CD4-positive, alpha-beta T cell (primary cell): ENCODE data around the gene PCDHA5. TPM values are rescaled to one million over a fixed set of nuclear protein-coding genes. Genes with fewer than 3 reads are reported as not detected.
"Not testable (repeated sequence)": the region's sequence is repeated elsewhere in the genome, so short reads cannot be mapped to it uniquely, and the experiment has no call there.

Experiments used
- ATAC-seq: fragments of 200-7000 bp; cut with Tn5 transposase; one replicate; pipeline ENCODE4 v1.10.0; 2022; ENCODE audit warnings: mild to moderate bottlenecking; ENCODE audit not compliant: poor library complexity
- CTCF ChIA-PET: fragments of 350-600 bp; sonication (Branson Sonifier 250); formaldehyde crosslinking; loops from one replicate; lab custom pipeline; 2021; ENCODE audit warnings: antibody characterized with exemption, inconsistent platforms; lab: Charles Lee
- POLR2A ChIA-PET: fragments of 350-600 bp; sonication (Branson Sonifier 250); formaldehyde crosslinking; loops from one replicate; lab custom pipeline; 2021; ENCODE audit warnings: antibody characterized with exemption, inconsistent platforms; lab: Charles Lee
- DNase-seq, 14 experiments: peaks; one replicate each; pipeline ENCODE4 v3.0.0-alpha.2; 2013 to 2020; ENCODE audit warnings: mixed read lengths in 2 of 14
- H3K27ac ChIP-seq, 2 donors: one replicate each; pipeline versions ENCODE4 v1.5.1 to v1.7.0; 2013; ENCODE audit warnings: low read length in 2 of 2, low read depth in 1 of 2, mild to moderate bottlenecking in 1 of 2
- H3K27me3 ChIP-seq, 2 experiments: 1 replicate in 1 of 2; 2 replicates in 1 of 2; pipeline versions ENCODE4 v1.6.1 to v1.7.0; 2013; ENCODE audit warnings: low read length in 2 of 2, control low read depth in 1 of 2, mild to moderate bottlenecking in 1 of 2, moderate library complexity in 1 of 2; ENCODE audit not compliant: insufficient read depth in 2 of 2, control insufficient read depth in 1 of 2
- H3K36me3 ChIP-seq: one replicate; pipeline ENCODE4 v1.6.1; 2013; ENCODE audit warnings: low read length, control low read depth; ENCODE audit not compliant: insufficient read depth
- H3K4me1 ChIP-seq: one replicate; pipeline ENCODE4 v1.6.1; 2013; ENCODE audit warnings: low read length, control low read depth; ENCODE audit not compliant: insufficient read depth
- H3K4me3 ChIP-seq: one replicate; pipeline ENCODE4 v1.5.1; 2013; ENCODE audit warnings: mild to moderate bottlenecking, low read length, moderate library complexity
- H3K9me3 ChIP-seq, 2 experiments: 1 replicate in 1 of 2; 2 replicates in 1 of 2; pipeline versions ENCODE4 v1.6.1 to v1.7.0; 2013; ENCODE audit warnings: low read length in 2 of 2, mild to moderate bottlenecking in 2 of 2, control low read depth in 1 of 2, moderate library complexity in 1 of 2; ENCODE audit not compliant: control insufficient read depth in 1 of 2, insufficient read depth in 1 of 2
- H3K27ac Mint-ChIP-seq: one replicate; pipeline ENCODE4 v1.8.0; 2020; ENCODE audit warnings: mixed read lengths
- H3K27me3 Mint-ChIP-seq: one replicate; pipeline ENCODE4 v1.8.0; 2021; ENCODE audit warnings: mixed read lengths
- H3K36me3 Mint-ChIP-seq: one replicate; pipeline ENCODE4 v1.8.0; 2021; ENCODE audit warnings: low read depth, mixed read lengths
- H3K4me1 Mint-ChIP-seq: one replicate; pipeline ENCODE4 v1.8.0; 2021; ENCODE audit warnings: low read depth, mixed read lengths
- H3K4me3 Mint-ChIP-seq: one replicate; pipeline ENCODE4 v1.8.0; 2020; ENCODE audit warnings: mild to moderate bottlenecking, mixed read lengths
- H3K9me3 Mint-ChIP-seq: one replicate; pipeline ENCODE4 v1.8.0; 2020; ENCODE audit warnings: mixed read lengths
- CTCF ChIP-seq: fragments of 200-600 bp; IDR thresholded peaks from one replicate; pipeline ENCODE4 v1.8.0; 2022; ENCODE audit warnings: antibody characterized with exemption, mild to moderate bottlenecking
- intact Hi-C, 2 experiments: fragments of 100-400 bp; cut with DNase I in 1 of 2; cut with micrococcal nuclease in 1 of 2; formaldehyde crosslinking; loops; one replicate each; pipeline versions ENCODE4 v1.15.1 to v1.9.0; 2023 to 2025; cut with DNase I, micrococcal nuclease
- total RNA-seq, 174 experiments: library from RNA in 2 of 174; stranded (reverse) in 2 of 174; gene quantifications; one replicate each; pipeline ENCODE4 v1.2.3 and lab custom pipeline; 2021 to 2026

PCDHA5 gene
- total RNA-seq, 2 experiments from 2014 or later = not detected

- H3K4me3 ChIP-seq = no peak overlapping the region
- H3K27ac Mint-ChIP-seq = no peak overlapping the region
- H3K36me3 Mint-ChIP-seq = peaks cover 28% of the 10 kb centered on the region
- ChIA-PET POLR2A (no interaction called here), CTCF (no interaction called here)
- intact Hi-C loops = no loop called here
- H3K4me3 Mint-ChIP-seq = no peak overlapping the region
- H3K27me3 ChIP-seq = peaks cover 17 to 22% of the 10 kb centered on the region in 2 experiments
- peaks cover 30 to 31% of the 10 kb centered on the region in 2 experiments for H3K9me3 ChIP-seq
- no peak for ATAC-seq
- H3K4me1 ChIP-seq = no peaks in the 10 kb centered on the region
- H3K4me1 Mint-ChIP-seq = no peaks in the 10 kb centered on the region
- no peak overlapping the region for H3K27ac ChIP-seq
- no peak for DNase-seq
- no peak for TF ChIP-seq CTCF
- H3K27me3 Mint-ChIP-seq = peaks cover 56% of the 10 kb centered on the region
- peaks cover 25% of the 10 kb centered on the region for H3K9me3 Mint-ChIP-seq
- H3K36me3 ChIP-seq = no peaks in the 10 kb centered on the region
Measured at GRCh38 chr5:140802781-140803271, 18.6 kb upstream of the PCDHA5 start.

- Mint-ChIP-seq H3K36me3 (peaks cover 16% of the 10 kb centered on the region), H3K4me1 (no peaks in the 10 kb centered on the region), H3K27ac (no peak within 1 kb of the TSS), H3K27me3 (peaks cover 47% of the 10 kb centered on the region), H3K9me3 (peaks cover 19% of the 10 kb centered on the region), H3K4me3 (no peak within 1 kb of the TSS)
- peaks cover 16 to 37% of the 10 kb centered on the region in 2 experiments for H3K9me3 ChIP-seq
- H3K4me3 ChIP-seq = no peak within 1 kb of the TSS
- no peak within 1 kb of the TSS for H3K27ac ChIP-seq
- peaks cover 10 to 22% of the 10 kb centered on the region in 2 experiments for H3K27me3 ChIP-seq
- CTCF ChIA-PET = no interaction called here
- H3K4me1 ChIP-seq = no peaks in the 10 kb centered on the region
- POLR2A ChIA-PET = no interaction called here
- peak in 1 of 14 experiments; percentile 10 for DNase-seq
- intact Hi-C loops = no loop called here
- TF ChIP-seq CTCF = no peak
- no peak for ATAC-seq
- H3K36me3 ChIP-seq = no peaks in the 10 kb centered on the region
Measured at GRCh38 chr5:140806834-140807775, 14.3 kb upstream of the PCDHA5 start, which contains the start of gene PCDHA4. TSS of gene PCDHA4 (plus strand) at chr5:140807068.

- peaks cover 25% of the 10 kb centered on the region for H3K9me3 Mint-ChIP-seq
- H3K27ac Mint-ChIP-seq, CTCF ChIA-PET, H3K4me1 Mint-ChIP-seq, H3K4me1 ChIP-seq, H3K4me3 ChIP-seq, DNase-seq, H3K4me3 Mint-ChIP-seq, H3K27ac ChIP-seq, ATAC-seq, POLR2A ChIA-PET, H3K36me3 ChIP-seq, intact Hi-C loops: not testable (repeated sequence)
- H3K9me3 ChIP-seq = peaks cover 10 to 24% of the 10 kb centered on the region in 2 experiments
- H3K36me3 Mint-ChIP-seq = peaks cover 16% of the 10 kb centered on the region
- peaks cover 7 to 22% of the 10 kb centered on the region in 2 experiments for H3K27me3 ChIP-seq
- peaks cover 55% of the 10 kb centered on the region for H3K27me3 Mint-ChIP-seq
Measured at GRCh38 chr5:140808241-140808888, 13.0 kb upstream of the PCDHA5 start.
